ENCODE data around the gene GPC5. TPM values are rescaled to one million over a fixed set of nuclear protein-coding genes. Genes with fewer than 3 reads are reported as not detected.

Gene GPC5
- total and polyA plus RNA-seq, 2 donors = 0.25 to 0.28 TPM

DNA sequence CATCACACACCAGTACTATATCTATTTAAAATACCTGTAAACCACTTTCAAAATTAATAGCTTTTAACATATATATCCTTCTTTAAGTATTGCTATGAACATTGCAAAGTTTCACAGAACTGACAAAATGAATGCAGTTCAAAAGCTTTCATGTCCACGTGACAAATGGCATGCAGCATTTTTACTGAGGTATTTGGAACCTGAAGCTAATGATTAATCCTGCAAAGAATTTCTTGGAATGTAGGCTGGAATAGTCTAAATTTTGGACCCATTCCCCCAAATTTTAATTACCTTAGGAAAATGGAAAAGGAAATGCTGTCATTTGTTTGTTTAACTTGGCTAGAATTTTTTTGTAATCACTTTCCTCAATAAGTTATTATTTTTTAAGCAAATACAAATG, 1404.4 kb downstream of the GPC5 start:
- no peaks in the 10 kb centered on the region for H3K4me1 ChIP-seq (ENCODE audit: control insufficient read depth in 2 of 2, insufficient read depth in 2 of 2, low read length in 2 of 2)
- no peak for DNase-seq (ENCODE audit: low read depth in 6 of 9, low spot score in 9 of 9)
- no peaks in the 10 kb centered on the region for H3K27me3 ChIP-seq (ENCODE audit: control insufficient read depth in 2 of 2, insufficient read depth in 1 of 2, low read length in 1 of 2)
- 96% methylated on average over 1 of the region's 1 CpG for WGBS
- H3K27ac ChIP-seq (ENCODE audit: low read depth in 1 of 2, low read length in 1 of 2) = no peak overlapping the region
- peaks cover 0 to 2% of the 10 kb centered on the region in 2 donors for H3K9me3 ChIP-seq (ENCODE audit: control insufficient read depth in 2 of 2, insufficient read depth in 1 of 2, low read length in 1 of 2)
- H3K4me3 ChIP-seq (ENCODE audit: low read length in 2 of 2) = no peak overlapping the region
- H3K36me3 ChIP-seq (ENCODE audit: control insufficient read depth in 2 of 2, insufficient read depth in 2 of 2, low read length in 1 of 2) = no peaks in the 10 kb centered on the region

GRCh38 chr13:92804346-92804745, 1405.9 kb downstream of the GPC5 start:
- no peak overlapping the region for H3K4me3 ChIP-seq (ENCODE audit: low read length in 2 of 2)
- WGBS = 90% methylated on average over 1 of the region's 1 CpG
- H3K36me3 ChIP-seq (ENCODE audit: control insufficient read depth in 2 of 2, insufficient read depth in 2 of 2, low read length in 1 of 2) = no peaks in the 10 kb centered on the region
- H3K27ac ChIP-seq (ENCODE audit: low read depth in 1 of 2, low read length in 1 of 2) = no peak overlapping the region
- H3K4me1 ChIP-seq (ENCODE audit: control insufficient read depth in 2 of 2, insufficient read depth in 2 of 2, low read length in 2 of 2) = no peaks in the 10 kb centered on the region
- peaks cover 0 to 2% of the 10 kb centered on the region in 2 donors for H3K9me3 ChIP-seq (ENCODE audit: control insufficient read depth in 2 of 2, insufficient read depth in 1 of 2, low read length in 1 of 2)
- no peak for DNase-seq (ENCODE audit: low read depth in 6 of 9, low spot score in 9 of 9)
- no peaks in the 10 kb centered on the region for H3K27me3 ChIP-seq (ENCODE audit: control insufficient read depth in 2 of 2, insufficient read depth in 1 of 2, low read length in 1 of 2)

DNA sequence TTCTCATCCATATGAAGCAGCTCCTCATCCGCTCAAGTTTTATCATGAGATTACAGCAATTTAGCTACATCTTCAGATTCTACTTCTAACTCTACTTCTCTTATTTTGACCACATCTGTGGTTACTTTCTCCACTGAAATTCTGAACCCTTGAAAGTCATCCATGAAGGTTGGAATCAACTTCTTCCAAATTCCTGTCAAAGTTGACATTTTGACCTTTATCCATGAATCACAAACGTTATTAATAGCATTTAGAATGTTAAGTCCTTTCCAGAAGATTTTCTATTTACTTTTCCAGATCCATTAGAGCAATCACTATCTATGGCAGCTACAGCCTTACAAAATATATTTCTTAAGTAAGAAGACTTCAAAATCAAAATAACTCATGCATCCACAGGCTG, 1406.5 kb downstream of the GPC5 start:
- no peaks in the 10 kb centered on the region for H3K4me1 ChIP-seq (ENCODE audit: control insufficient read depth in 2 of 2, insufficient read depth in 2 of 2, low read length in 2 of 2)
- no peaks in the 10 kb centered on the region for H3K36me3 ChIP-seq (ENCODE audit: control insufficient read depth in 2 of 2, insufficient read depth in 2 of 2, low read length in 1 of 2)
- DNase-seq (ENCODE audit: low read depth in 6 of 9, low spot score in 9 of 9) = no peak
- H3K27ac ChIP-seq (ENCODE audit: low read depth in 1 of 2, low read length in 1 of 2) = no peak overlapping the region
- WGBS = 88% methylated on average over 2 of the region's 2 CpGs
- H3K4me3 ChIP-seq (ENCODE audit: low read length in 2 of 2) = no peak overlapping the region
- H3K9me3 ChIP-seq (ENCODE audit: control insufficient read depth in 2 of 2, insufficient read depth in 1 of 2, low read length in 1 of 2) = peaks cover 0 to 2% of the 10 kb centered on the region in 2 donors
- H3K27me3 ChIP-seq (ENCODE audit: control insufficient read depth in 2 of 2, insufficient read depth in 1 of 2, low read length in 1 of 2) = no peaks in the 10 kb centered on the region

DNA sequence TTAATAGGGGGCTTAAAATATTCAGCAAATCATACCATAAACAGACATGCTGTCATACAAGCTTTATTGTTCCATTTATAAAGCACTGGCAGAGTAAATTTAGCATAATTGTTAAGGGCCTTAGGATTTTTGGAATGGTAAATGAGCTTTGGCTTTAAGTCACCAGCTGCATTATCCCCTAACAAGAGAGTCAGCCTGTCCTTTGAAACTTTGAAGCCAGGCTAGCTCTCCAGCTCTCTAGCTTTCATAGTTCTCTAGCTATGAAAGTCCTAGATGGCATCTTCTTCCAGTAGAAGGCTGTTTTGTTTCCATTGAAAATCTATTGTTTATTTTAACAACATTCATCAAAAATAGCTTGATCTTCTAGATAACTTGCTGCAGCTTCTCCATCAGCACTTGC, 1407.3 kb downstream of the GPC5 start:
- no peak for DNase-seq (ENCODE audit: low read depth in 6 of 9, low spot score in 9 of 9)
- Histone ChIP-seq H3K4me1 (ENCODE audit: control insufficient read depth in 2 of 2, insufficient read depth in 2 of 2, low read length in 2 of 2) (no peaks in the 10 kb centered on the region), H3K9me3 (ENCODE audit: control insufficient read depth in 2 of 2, insufficient read depth in 1 of 2, low read length in 1 of 2) (peaks cover 0 to 3% of the 10 kb centered on the region in 2 donors), H3K27ac (ENCODE audit: low read depth in 1 of 2, low read length in 1 of 2) (no peak overlapping the region), H3K4me3 (ENCODE audit: low read length in 2 of 2) (no peak overlapping the region), H3K36me3 (ENCODE audit: control insufficient read depth in 2 of 2, insufficient read depth in 2 of 2, low read length in 1 of 2) (no peaks in the 10 kb centered on the region), H3K27me3 (ENCODE audit: control insufficient read depth in 2 of 2, insufficient read depth in 1 of 2, low read length in 1 of 2) (no peaks in the 10 kb centered on the region)

- H3K4me3 ChIP-seq (ENCODE audit: low read length in 2 of 2) = no peak overlapping the region
- H3K9me3 ChIP-seq (ENCODE audit: control insufficient read depth in 2 of 2, insufficient read depth in 1 of 2, low read length in 1 of 2) = peaks cover 0 to 5% of the 10 kb centered on the region in 2 donors
- no peaks in the 10 kb centered on the region for H3K36me3 ChIP-seq (ENCODE audit: control insufficient read depth in 2 of 2, insufficient read depth in 2 of 2, low read length in 1 of 2)
- no peak overlapping the region for H3K27ac ChIP-seq (ENCODE audit: low read depth in 1 of 2, low read length in 1 of 2)
- no peaks in the 10 kb centered on the region for H3K4me1 ChIP-seq (ENCODE audit: control insufficient read depth in 2 of 2, insufficient read depth in 2 of 2, low read length in 2 of 2)
- DNase-seq (ENCODE audit: low read depth in 6 of 9, low spot score in 9 of 9) = peak in 1 of 9 donors; percentile 9
- no peaks in the 10 kb centered on the region for H3K27me3 ChIP-seq (ENCODE audit: control insufficient read depth in 2 of 2, insufficient read depth in 1 of 2, low read length in 1 of 2)
- WGBS = 55% methylated on average over 4 of the region's 4 CpGs
These were observed 1407.8 kb downstream of the GPC5 start for GRCh38 chr13:92806215-92806614.

DNA sequence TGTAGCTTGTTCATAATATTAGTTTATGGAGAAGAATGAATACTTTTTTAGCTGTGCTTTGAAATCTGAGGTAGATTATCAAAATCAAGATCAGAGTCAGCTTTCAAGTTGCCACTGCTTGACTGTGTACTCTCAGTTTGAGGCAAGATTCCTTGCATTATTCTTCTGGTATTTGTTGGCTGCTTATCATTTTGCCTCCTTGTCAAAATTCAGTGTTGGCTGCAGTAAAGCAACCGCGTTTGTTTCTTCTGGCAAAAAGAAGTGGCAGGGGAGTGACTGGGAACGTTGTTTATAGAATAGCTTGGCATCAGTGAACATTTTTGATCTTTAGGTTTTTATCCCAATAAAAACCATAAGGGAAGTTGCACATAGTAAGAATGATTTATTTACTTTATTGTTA, 1408.9 kb downstream of the GPC5 start:
- H3K4me1 ChIP-seq (ENCODE audit: control insufficient read depth in 2 of 2, insufficient read depth in 2 of 2, low read length in 2 of 2) = no peaks in the 10 kb centered on the region
- no peak overlapping the region for H3K27ac ChIP-seq (ENCODE audit: low read depth in 1 of 2, low read length in 1 of 2)
- no peaks in the 10 kb centered on the region for H3K27me3 ChIP-seq (ENCODE audit: control insufficient read depth in 2 of 2, insufficient read depth in 1 of 2, low read length in 1 of 2)
- WGBS = 92% methylated on average over 3 of the region's 3 CpGs
- DNase-seq (ENCODE audit: low read depth in 6 of 9, low spot score in 9 of 9) = no peak
- H3K36me3 ChIP-seq (ENCODE audit: control insufficient read depth in 2 of 2, insufficient read depth in 2 of 2, low read length in 1 of 2) = no peaks in the 10 kb centered on the region
- no peak overlapping the region for H3K4me3 ChIP-seq (ENCODE audit: low read length in 2 of 2)
- H3K9me3 ChIP-seq (ENCODE audit: control insufficient read depth in 2 of 2, insufficient read depth in 1 of 2, low read length in 1 of 2) = peaks cover 0 to 5% of the 10 kb centered on the region in 2 donors

DNA sequence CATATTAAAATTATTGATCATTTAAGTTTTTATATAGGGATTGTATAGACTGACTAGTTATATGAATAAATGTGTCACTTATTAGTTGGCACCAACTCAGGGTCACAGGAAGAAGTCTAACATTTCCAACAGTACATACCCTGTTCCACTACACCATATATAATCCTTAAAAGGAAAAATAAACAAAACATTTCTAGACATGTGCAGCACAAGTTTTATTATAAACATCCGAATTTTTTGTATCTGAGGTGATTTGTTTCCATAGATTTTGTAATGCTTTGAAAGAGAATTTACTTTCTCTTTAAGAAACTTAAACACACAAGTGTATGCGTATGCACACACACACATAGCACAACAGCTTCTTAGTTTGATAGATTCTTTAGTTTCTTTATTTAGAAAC, 1409.5 kb downstream of the GPC5 start:
- Histone ChIP-seq H3K27ac (ENCODE audit: low read depth in 1 of 2, low read length in 1 of 2) (no peak overlapping the region), H3K36me3 (ENCODE audit: control insufficient read depth in 2 of 2, insufficient read depth in 2 of 2, low read length in 1 of 2) (no peaks in the 10 kb centered on the region), H3K9me3 (ENCODE audit: control insufficient read depth in 2 of 2, insufficient read depth in 1 of 2, low read length in 1 of 2) (peaks cover 0 to 5% of the 10 kb centered on the region in 2 donors), H3K4me1 (ENCODE audit: control insufficient read depth in 2 of 2, insufficient read depth in 2 of 2, low read length in 2 of 2) (no peaks in the 10 kb centered on the region), H3K27me3 (ENCODE audit: control insufficient read depth in 2 of 2, insufficient read depth in 1 of 2, low read length in 1 of 2) (no peaks in the 10 kb centered on the region), H3K4me3 (ENCODE audit: low read length in 2 of 2) (no peak overlapping the region)
- 91% methylated on average over 2 of the region's 2 CpGs for WGBS
- no peak for DNase-seq (ENCODE audit: low read depth in 6 of 9, low spot score in 9 of 9)

GRCh38 chr13:92821324-92821723, 1422.9 kb downstream of the GPC5 start:
- no peaks in the 10 kb centered on the region for H3K27me3 ChIP-seq (ENCODE audit: control insufficient read depth in 2 of 2, insufficient read depth in 1 of 2, low read length in 1 of 2)
- no peak overlapping the region for H3K27ac ChIP-seq (ENCODE audit: low read depth in 1 of 2, low read length in 1 of 2)
- H3K4me1 ChIP-seq (ENCODE audit: control insufficient read depth in 2 of 2, insufficient read depth in 2 of 2, low read length in 2 of 2) = no peaks in the 10 kb centered on the region
- WGBS = 67% methylated on average over 2 of the region's 2 CpGs
- H3K9me3 ChIP-seq (ENCODE audit: control insufficient read depth in 2 of 2, insufficient read depth in 1 of 2, low read length in 1 of 2) = no peaks in the 10 kb centered on the region
- DNase-seq (ENCODE audit: low read depth in 6 of 9, low spot score in 9 of 9) = no peak
- H3K36me3 ChIP-seq (ENCODE audit: control insufficient read depth in 2 of 2, insufficient read depth in 2 of 2, low read length in 1 of 2) = no peaks in the 10 kb centered on the region
- no peak overlapping the region for H3K4me3 ChIP-seq (ENCODE audit: low read length in 2 of 2)

- 61% methylated on average over 1 of the region's 1 CpG for WGBS
These were observed 1424.6 kb downstream of the GPC5 start for GRCh38 chr13:92823059-92823458.

More at GRCh38 chr13:92823059-92823458, 1424.6 kb downstream of the GPC5 start:
- Histone ChIP-seq H3K27ac (ENCODE audit: low read depth in 1 of 2, low read length in 1 of 2) (no peak overlapping the region), H3K27me3 (ENCODE audit: control insufficient read depth in 2 of 2, insufficient read depth in 1 of 2, low read length in 1 of 2) (no peaks in the 10 kb centered on the region), H3K4me1 (ENCODE audit: control insufficient read depth in 2 of 2, insufficient read depth in 2 of 2, low read length in 2 of 2) (no peaks in the 10 kb centered on the region), H3K9me3 (ENCODE audit: control insufficient read depth in 2 of 2, insufficient read depth in 1 of 2, low read length in 1 of 2) (no peaks in the 10 kb centered on the region), H3K4me3 (ENCODE audit: low read length in 2 of 2) (no peak overlapping the region), H3K36me3 (ENCODE audit: control insufficient read depth in 2 of 2, insufficient read depth in 2 of 2, low read length in 1 of 2) (no peaks in the 10 kb centered on the region)
- no peak for DNase-seq (ENCODE audit: low read depth in 6 of 9, low spot score in 9 of 9)

Measured in thymus (tissue), 11 donors.